HG03139 (cell line): ENCODE measurements around the gene HSD3B7.
"Not testable (repeated sequence)": the region's sequence is repeated elsewhere in the genome, so short reads cannot be mapped to it uniquely, and the experiment has no call there.

Experiments used
- ATAC-seq: cut with Tn5 transposase; IDR thresholded peaks from one replicate; pipeline ENCODE4 v1.9.1; 2021; ENCODE audit not compliant: unreplicated experiment

Gene HSD3B7

DNA sequence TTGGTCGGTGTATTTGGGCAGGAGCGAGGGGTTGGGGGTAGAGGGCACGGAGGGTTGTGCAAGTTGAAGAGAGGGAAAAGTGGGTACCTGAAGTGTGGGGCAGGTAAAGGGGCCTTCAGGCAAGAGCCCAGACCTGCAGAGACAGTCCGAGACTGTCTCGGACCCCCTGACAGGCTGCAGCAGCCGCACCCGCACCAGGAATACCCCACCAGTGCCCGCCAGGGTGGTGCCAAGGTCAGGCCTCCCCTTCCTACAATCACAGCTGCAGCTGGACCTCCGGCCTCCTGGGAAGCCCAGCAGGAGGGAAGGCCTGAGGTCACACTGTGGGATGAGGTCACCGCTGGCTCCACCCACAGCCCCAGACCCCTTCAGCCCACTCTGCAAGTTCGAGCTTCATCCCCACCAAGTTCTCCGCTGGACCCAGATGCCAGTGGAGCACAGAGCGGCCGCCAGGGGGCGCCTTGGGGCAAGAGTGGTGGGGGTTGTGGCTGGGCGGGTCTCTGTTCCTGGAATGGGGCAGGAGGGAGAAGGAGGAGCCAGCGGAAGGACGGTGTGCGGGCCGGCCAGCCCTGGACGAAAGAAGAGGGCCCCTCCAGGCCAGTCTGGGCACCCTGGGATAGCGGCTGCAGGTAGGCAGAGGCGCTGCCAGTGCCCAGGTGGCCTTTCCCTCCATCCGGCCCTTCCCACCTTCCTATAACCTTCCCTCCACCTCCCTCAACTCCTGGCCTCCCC, at the start of gene HSD3B7:
Gene HSD3B7, plus strand, starts transcription at position 539 of the 732 bp plus-strand sequence. CDS start 452 bp downstream, outside the sequence.
- ATAC-seq, result no peak

DNA sequence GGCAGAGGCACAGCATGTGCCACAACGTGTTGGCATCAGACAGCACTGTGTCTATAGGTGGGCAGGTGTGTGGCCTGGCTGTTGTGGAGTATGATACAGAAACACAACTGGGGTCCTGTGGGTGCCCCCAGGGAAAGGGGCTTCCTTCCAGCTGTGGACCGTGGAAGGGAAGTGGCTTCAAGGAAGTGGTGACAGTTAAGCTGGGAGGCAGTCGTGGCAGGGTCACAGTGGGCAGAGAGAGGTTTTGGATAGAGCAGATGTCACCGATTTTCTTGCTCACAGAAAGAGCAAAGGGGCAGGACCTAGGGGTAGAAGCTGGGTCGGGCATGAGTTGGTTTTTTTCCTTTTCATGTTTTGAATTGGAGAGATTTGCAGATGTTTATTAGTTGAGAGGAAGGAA, 47.3 kb upstream of the HSD3B7 start:
- ATAC-seq, result no peak

DNA sequence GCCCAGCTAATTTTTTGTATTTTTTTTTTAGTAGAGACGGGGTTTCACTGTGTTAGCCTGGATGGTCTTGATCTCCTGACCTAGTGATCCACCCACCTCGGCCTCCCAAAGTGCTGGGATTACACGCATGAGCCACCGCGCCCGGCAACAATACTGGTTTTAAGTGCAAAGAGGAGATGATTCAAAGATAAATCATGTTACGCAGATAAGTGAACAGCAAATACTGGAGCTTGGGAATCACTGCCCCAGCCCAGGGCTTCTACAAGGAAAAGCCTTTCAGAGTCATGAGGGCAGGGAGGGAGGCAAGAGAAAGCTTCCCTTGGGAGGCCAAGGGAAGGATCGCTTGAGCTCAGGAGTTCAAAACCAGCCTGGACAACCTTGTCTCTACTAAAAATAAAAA, 45.4 kb upstream of the HSD3B7 start:
- ATAC-seq, result not testable (repeated sequence)

DNA sequence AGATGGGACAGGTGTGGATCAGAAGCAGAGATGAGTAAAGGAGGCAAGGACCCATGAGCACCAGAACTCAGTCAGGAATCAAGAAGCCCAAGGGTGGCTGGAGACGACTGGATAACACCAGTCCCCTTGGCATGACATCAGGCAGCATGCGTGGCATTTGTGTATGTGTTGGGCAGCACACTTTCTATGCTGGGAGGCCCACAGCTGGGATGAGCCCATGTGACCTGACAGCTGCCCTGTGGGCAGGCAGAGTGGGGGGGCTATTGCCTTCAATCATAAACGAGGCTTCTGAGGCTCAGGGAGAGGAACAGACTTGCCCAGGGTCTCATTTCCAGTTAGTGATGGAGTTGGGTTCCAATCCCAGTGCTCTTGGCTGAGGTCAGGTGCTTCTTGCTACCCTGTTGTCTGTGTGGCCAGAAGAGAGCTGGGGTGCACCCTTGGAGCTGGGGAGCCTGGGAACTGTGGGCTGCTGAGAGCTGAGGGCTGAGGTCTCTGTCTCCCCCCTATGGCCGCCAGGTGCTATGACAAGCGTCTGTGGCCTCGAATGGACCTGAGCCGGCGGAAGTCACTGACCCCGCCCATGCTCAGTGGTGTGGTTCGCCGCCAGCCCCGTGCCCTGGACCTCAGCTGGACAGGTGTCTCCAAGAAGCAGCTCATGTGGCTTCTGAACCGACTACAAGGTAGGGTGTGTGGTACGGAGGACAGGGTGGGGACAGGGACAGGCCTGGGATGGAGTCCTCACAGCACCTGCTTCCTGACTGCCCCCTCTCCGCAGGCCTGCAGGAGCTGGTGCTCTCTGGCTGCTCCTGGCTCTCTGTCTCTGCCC, 43.2 kb upstream of the HSD3B7 start:
- peak; percentile 72 for ATAC-seq

DNA sequence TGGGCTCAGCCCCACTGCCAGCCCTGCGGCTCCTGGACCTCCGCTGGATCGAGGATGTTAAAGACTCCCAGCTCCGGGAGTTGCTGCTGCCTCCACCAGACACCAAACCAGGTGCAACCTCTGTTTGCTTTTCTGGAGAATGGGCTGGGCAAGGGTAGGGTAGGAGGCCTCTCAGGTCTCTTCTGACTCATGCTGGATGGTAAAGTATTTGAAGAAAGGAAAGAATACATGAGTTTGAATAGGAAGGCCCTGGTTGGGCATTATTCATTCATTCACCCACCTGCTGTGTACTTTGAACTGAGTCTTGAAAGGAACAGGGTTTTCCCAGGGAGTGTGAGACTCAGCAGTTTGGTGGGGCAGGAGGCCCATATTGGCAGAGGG, 42.6 kb upstream of the HSD3B7 start:
- ATAC-seq, result no peak

DNA sequence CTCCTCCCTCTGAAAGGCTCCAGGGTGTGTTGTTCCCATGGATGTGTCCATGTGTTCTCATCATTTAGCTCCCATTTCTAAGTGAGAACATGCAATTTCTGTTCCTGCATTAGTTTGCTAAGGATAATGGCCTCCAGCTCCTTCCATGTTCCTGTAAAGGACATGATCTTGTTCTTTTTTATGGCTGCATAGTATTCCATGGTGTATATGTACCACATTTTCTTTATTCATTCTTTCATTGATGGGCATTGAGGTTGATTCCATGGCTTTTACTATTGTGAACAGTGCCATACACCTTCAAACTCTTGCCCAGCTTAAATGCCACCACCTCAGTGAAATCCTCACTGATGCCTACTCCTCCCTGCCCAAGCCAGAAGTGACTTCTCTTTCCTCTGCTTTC, 40.7 kb upstream of the HSD3B7 start:
- ATAC-seq, result no peak

DNA sequence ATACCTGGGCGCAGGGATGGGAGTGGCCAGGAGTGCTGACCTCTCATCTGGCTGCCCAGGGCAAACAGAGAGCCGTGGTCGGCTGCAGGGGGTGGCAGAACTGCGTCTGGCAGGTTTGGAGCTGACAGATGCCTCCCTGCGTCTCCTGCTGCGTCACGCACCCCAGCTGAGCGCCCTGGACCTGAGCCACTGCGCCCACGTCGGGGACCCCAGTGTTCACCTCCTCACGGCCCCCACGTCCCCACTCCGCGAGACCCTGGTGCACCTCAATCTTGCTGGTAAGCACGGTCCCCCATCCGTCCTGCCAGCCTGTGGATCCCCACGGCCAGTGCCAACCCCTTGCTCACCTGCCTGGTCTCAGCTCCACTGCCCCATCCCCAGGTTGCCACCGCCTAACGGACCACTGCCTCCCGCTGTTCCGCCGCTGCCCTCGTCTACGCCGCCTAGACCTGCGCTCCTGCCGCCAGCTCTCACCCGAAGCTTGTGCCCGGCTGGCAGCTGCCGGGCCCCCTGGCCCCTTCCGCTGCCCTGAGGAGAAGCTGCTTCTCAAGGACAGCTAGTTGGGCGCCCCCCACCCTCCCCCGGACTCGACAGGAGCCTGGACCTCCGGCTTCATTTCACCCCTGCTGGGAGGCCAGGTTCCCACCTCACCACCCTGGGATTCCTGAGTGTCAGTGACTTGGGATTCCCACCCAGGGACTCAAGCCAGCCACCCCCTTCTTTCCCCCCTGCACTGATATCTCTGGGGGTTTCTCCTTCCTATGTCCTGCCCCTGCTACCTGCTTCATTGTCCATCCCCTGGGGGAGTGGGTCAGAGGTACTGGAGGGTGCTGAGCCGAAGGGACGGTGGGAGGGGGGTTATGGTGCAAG, 38.1 kb upstream of the HSD3B7 start:
- ATAC-seq, result no peak

DNA sequence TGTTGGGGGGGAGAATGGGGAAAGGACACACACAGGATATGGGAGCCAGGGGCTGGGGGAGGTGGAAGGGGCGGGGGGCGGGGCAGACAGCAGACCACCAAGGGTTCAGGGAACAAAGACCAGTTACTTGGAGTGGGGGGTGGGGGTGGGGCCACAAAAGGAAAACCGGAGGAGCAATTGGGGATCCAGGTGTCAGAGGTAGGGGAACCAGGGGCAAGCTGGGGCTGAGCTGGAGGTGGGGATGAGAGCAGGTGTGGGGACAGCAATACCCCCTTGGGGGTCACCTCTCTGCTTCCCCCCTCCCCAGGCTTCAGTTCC, 37.5 kb upstream of the HSD3B7 start:
- no peak for ATAC-seq

DNA sequence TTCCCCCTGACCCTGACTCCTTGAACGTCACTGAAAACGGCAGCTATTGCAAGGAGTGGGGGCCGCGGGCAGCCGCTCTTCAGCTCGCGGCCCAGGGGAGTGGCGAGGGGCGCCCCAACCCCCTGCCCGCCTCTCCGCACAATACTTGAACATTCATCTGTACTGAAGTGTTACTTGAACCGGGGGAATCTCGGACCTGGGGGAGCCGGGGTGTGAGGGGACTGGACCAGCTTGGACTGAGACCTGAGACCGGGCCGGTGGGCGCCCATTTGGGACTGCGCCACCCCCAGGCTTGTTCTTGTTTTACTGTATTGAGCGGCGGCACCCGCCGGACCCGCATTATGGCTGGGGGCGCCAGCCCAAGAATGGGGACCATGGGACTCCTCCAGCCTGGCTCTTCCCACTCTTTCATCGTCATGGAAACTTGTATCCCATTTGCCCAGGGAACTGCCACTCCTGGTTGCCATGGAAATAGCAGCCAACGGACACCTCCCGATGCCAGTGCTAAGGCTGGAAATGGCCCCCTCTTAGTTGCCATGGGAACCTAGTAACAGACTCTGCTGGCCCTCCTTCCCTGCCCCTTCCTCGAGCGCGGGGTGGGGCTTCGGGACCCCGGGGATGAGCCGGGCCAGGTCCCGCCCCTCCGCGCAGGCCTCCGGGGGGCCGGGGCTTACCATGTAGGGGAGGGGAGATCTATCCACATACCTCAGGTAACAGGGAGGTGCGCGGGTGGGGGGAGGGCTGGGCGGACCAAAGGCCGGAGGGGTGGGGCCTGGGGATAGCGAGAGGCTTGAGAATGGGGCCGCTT, 36.9 kb upstream of the HSD3B7 start:
- ATAC-seq, result no peak

DNA sequence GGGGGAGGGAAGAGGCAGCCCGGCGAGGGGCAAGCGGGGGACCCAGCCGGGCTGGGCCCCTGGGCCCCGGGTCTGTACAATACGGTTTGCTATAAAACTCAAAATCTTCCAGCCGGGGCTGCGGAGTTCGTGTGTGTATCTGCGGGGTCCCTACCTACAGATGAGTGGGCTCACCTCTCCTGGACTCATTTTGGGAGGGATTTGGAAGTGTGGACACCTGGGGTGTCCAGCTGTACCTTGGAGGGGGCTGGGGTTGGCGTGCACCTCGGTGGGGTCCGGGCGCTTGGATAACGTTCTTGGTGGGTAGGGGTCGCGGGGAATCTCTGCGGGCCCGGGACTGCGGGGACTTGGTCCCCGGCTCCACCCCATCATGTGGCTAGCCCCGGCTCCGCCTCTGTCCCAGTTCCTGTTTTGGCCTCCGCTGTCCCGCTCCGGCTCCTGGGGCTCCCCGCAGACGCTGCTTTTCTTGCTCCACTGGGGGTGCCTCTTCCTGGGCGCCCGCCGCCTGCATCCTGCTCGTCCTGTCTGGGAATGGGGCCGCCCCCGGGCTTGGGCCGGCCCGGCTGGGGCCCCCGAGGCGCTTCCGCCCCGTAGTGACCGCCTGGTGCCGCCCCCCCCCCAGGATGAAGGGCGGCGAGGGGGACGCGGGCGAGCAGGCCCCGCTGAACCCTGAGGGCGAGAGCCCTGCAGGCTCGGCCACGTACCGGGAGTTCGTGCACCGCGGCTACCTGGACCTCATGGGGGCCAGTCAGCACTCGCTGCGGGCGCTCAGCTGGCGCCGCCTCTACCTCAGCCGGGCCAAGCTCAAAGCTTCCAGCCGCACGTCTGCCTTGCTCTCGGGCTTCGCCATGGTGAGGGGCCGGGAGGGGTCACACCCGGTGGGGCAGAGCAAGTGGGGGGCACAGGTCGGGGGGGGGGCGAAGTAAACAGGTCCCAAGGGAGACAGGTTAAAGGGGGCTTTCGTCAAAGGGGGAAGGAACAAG, 36.0 kb upstream of the HSD3B7 start, which contains the start of gene ORAI3:
Gene ORAI3, plus strand, starts transcription at position 402 of the 983 bp plus-strand sequence. Its CDS starts 222 bp downstream, at position 624.
- ATAC-seq, result peak; percentile 46

DNA sequence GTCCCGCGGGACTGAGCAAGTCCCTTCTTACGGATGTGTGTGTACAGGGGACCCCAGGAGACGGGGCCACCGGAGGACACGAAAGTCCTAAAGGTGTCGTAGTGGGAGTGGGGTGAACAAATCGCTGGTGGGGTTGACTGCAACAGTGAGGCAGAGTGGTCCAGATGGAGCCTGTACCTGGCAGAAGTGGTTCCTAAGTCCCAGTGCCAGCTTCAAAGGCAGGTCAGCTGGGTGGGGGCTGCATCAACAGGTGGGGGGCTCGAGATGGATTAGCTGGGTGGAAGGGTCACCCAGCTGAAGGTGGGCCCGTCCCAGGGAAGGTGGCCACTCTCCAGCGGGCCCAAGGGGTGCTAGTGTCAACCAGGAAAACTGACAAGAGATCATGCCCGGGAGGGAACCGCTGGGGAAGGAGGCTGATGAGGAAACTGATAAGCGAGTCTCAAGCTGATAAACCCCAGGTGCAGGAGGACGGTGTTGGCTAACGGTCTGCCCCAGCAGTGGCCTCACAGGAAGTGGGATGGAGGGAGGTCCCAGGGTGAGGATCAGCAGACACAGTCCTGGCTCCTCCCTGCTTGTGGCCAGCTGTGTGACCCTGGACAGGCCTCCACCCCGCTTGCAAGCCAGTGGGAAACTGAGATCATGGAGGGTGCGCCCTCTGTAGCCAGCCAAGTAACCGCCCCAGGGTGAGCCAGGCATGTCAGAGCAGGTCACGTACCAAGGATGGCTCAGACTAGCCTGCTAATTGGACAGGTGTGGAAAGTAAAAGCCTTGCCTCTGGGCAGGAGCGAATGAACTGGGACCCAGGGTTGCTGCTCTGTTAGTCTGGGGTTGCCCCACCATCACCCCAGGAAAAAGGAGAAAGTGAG, 35.1 kb upstream of the HSD3B7 start:
- no peak for ATAC-seq

DNA sequence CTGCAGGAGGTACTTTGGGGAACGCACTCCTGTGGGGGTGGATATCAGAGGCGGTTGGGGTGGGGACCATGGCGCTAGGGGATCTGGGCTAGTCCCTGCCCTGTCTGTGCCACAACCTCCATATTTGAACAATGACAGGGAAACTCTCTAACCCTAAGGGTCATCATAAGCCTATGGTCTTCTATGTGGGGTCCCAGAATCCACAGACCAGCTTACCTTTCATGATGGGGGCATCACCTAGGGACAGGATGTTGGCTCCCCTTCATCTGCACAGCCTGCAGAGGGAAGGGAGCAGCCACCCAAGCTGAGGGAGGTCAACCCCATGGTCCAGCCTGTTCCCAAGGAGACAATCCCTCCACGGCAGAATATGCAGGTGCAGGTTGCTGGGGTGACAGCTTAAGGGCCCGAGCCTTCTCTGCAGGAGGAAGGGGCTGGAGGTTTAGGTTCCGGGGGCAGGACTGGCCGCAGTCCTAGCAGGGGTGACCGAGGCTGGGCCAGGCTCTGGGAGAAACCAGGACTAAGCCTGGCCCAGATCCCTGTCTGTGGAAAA, 34.4 kb upstream of the HSD3B7 start:
- ATAC-seq, result no peak

DNA sequence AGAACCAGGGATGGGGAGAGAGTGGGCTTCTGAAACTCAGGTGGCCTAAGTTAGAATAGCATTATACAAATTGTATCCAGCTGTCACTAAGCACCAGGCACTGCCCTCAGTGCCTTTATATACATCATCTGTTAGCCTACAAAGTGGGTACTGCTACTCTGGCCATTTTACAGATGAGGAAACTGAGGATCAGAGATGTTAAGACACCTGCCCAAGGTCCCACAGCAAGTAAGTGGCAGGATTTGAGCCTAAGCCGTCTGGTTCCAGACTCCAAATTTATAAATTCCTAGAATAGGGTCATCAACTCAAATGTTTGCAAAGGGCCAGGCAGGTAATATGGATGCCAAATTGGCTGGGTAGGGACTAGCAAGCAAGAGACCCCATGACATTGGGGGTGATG, 33.8 kb upstream of the HSD3B7 start:
- ATAC-seq, result no peak

DNA sequence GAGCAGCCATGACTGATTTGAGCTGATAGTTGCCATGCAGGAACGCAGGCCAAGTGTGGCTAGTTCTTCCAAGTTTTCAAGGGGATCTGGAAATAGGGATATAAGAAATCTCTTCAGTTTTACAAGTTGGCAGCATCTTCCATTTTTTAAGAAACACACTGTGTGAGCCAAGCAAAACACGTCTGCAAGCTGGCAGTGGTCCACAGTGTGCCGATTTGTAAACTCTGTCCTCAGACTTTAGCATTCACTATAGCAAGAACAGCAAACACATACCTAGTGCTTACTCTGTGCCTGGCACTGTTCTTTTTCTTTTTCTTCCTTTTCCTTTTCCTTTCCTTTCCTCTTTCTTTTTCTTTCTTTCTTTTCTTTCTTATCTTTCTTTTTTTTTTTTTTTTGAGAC, 33.3 kb upstream of the HSD3B7 start:
- ATAC-seq, result no peak

DNA sequence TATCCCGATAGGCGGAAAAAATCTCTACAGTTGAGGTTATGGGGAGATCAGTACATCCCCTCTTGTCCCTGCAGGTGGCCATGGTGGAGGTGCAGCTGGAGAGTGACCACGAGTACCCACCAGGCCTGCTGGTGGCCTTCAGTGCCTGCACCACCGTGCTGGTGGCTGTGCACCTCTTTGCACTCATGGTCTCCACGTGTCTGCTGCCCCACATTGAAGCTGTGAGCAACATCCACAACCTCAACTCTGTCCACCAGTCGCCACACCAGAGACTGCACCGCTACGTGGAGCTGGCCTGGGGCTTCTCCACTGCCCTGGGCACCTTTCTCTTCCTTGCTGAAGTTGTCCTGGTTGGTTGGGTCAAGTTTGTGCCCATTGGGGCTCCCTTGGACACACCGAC, 31.9 kb upstream of the HSD3B7 start:
- ATAC-seq, result no peak

DNA sequence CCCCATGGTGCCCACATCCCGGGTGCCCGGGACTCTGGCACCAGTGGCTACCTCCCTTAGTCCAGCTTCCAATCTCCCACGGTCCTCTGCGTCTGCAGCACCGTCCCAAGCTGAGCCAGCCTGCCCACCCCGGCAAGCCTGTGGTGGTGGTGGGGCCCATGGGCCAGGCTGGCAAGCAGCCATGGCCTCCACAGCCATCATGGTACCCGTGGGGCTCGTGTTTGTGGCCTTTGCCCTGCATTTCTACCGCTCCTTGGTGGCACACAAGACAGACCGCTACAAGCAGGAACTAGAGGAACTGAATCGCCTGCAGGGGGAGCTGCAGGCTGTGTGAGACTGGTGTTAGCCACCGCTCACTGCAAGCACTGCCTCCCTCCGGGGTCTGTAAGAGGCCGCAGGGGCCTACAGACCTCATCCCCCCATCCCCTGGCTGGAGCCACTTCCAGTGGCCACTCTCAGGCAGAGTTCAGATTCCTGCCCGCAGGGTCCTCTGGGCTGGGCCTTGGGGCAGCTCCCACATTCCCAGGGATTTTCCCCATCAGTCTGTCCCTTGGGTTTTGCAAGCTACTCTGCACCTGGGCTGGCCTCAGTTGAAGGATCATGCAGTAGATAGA, 31.4 kb upstream of the HSD3B7 start:
- ATAC-seq, result no peak

DNA sequence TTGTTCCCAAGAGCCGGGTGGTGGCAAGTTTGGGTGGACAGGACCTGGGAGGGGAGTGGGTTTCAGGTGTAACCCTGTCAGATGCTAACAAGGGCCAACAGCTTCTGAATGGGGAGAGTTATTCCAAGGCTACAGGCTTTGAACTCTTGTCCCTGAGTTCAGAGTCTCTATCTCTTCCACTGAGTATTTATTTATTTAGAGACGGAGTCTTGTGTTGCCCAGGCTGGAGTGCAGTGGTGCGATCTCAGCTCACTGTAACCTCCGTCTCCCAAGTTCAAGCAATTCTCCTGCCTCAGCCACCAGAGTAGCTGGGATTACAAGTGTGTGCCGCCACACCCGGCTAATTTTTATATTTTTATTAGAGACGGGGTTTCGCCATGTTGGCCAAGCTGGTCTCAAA, 30.0 kb upstream of the HSD3B7 start:
- no peak for ATAC-seq
